ENCODE results near the gene KIAA0930.

DNA sequence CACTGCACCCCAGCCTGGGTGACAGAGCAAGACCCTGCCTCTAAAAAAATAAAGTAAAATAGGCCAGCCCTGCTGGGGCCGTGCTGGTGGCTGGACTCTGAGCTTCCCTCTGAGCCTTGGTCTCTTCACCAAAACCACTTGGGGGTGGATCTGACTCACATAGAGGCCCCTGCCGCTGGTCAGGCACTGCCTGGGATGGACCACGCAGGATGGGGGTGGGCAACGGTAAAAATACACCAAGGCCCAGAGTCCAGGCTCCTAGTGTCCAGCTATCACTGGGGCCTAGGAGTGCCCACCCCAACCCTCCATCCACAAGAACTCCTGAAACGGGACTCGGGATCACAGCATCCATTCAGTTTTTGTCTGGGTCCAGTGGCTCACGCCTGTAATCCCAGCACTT, 31.8 kb upstream of the KIAA0930 start:
- TF ChIP-seq POLR2AphosphoS5 (IDR thresholded peaks at IDR 0.05; ENCODE audit: low read depth, low read length) (no peak), POLR2A (IDR thresholded peaks at IDR 0.05; ENCODE audit: low read depth, low read length) (no peak)

Data from GM12892 (cell line).